T-cell (primary cell): Measurements from ENCODE around the gene OR2AG1. TPM values are rescaled to one million over a fixed set of nuclear protein-coding genes. Genes with fewer than 3 reads are reported as not detected.

Source experiments
- ATAC-seq, 4 experiments: fragments of 200-7000 bp in 3 of 4; fragments of 150-1000 bp in 1 of 4; cut with Tn5 transposase; replicated peaks in 1 of 4; 1 replicate in 3 of 4; 2 replicates in 1 of 4; pipeline ENCODE4 v1.10.0; 2021; ENCODE audit warnings: moderate library complexity in 3 of 4, mild to moderate bottlenecking in 2 of 4, moderate number of reproducible peaks in 1 of 4
- CTCF ChIA-PET, 2 donors: fragments of 300-600 bp; sonication (Branson Sonifier 250); formaldehyde crosslinking; loops; one replicate each; lab custom pipeline; 2022; ENCODE audit warnings: antibody characterized with exemption in 2 of 2; lab: Charles Lee
- POLR2A ChIA-PET, 2 donors: fragments of 300-600 bp; sonication (Branson Sonifier 250); formaldehyde crosslinking; loops; one replicate each; lab custom pipeline; 2022; ENCODE audit warnings: antibody characterized with exemption in 2 of 2; lab: Charles Lee
- DNase-seq, 35 experiments: peaks; one replicate each; pipeline versions ENCODE4 v3.0.0 to v3.0.0-alpha.2; 2013 to 2023
- H3K27ac ChIP-seq: one replicate; pipeline ENCODE4 v1.5.1; 2013; ENCODE audit warnings: low read length
- H3K27me3 ChIP-seq, 2 experiments: replicated peaks in 1 of 2; 1 replicate in 1 of 2; 2 replicates in 1 of 2; pipeline versions ENCODE4 v1.6.1 to v1.7.0; 2013; ENCODE audit warnings: low read length in 1 of 2, mixed read lengths in 1 of 2; ENCODE audit not compliant: control insufficient read depth in 2 of 2, insufficient read depth in 2 of 2; ENCODE audit errors: extremely low read depth in 1 of 2
- H3K36me3 ChIP-seq, 2 donors: 1 replicate in 1 of 2; 2 replicates in 1 of 2; pipeline versions ENCODE4 v1.6.1 to v1.7.0; 2013; ENCODE audit warnings: low read length in 1 of 2; ENCODE audit not compliant: control insufficient read depth in 2 of 2, insufficient read depth in 1 of 2; ENCODE audit errors: extremely low read depth in 1 of 2
- H3K4me1 ChIP-seq, 2 experiments: 1 replicate in 1 of 2; 2 replicates in 1 of 2; pipeline versions ENCODE4 v1.6.1 to v1.7.0; 2013; ENCODE audit warnings: low read length in 2 of 2, mixed read lengths in 1 of 2; ENCODE audit not compliant: insufficient read depth in 2 of 2, control insufficient read depth in 1 of 2; ENCODE audit errors: extremely low read depth in 1 of 2
- H3K4me3 ChIP-seq, 2 donors: 1 replicate in 1 of 2; 2 replicates in 1 of 2; pipeline versions ENCODE4 v1.5.1 to v1.7.0; 2013; ENCODE audit warnings: mild to moderate bottlenecking in 2 of 2, low read length in 1 of 2, moderate library complexity in 1 of 2; ENCODE audit not compliant: control insufficient read depth in 1 of 2; ENCODE audit errors: extremely low read depth in 1 of 2
- H3K9me3 ChIP-seq: 2 replicates; pipeline ENCODE4 v1.7.0; 2013
- H3K27ac Mint-ChIP-seq, 2 donors: one replicate each; pipeline ENCODE4 v1.8.0; 2020 to 2021; ENCODE audit warnings: mild to moderate bottlenecking in 2 of 2, mixed read lengths in 2 of 2
- H3K27me3 Mint-ChIP-seq, 2 donors: one replicate each; pipeline ENCODE4 v1.8.0; 2021 to 2022; ENCODE audit warnings: mixed read lengths in 2 of 2
- H3K36me3 Mint-ChIP-seq: one replicate; pipeline ENCODE4 v1.8.0; 2021; ENCODE audit warnings: mixed read lengths
- H3K4me1 Mint-ChIP-seq, 3 donors: one replicate each; pipeline ENCODE4 v1.8.0; 2020 to 2022; ENCODE audit warnings: mixed read lengths in 3 of 3, mild to moderate bottlenecking in 1 of 3
- H3K4me3 Mint-ChIP-seq, 3 donors: one replicate each; pipeline ENCODE4 v1.8.0; 2020 to 2022; ENCODE audit warnings: mild to moderate bottlenecking in 3 of 3, mixed read lengths in 3 of 3, moderate library complexity in 3 of 3
- H3K9me3 Mint-ChIP-seq, 3 donors: one replicate each; pipeline ENCODE4 v1.8.0; 2020 to 2022; ENCODE audit warnings: mixed read lengths in 3 of 3
- WGBS: methylation state at CpG from one replicate; pipeline ENCODE4 v1.1.5; 2013; ENCODE audit warnings: missing lambda C conversion rate; ENCODE audit not compliant: insufficient coverage; 5-methylcytosine and 5-hydroxymethylcytosine counted together
- total RNA-seq, 35 experiments: library from RNA in 6 of 35; stranded (reverse) in 6 of 35; fragments of 120-200 nt in 1 of 35; gene quantifications; one replicate each; pipeline versions ENCODE4 v1.2.1 to v1.2.4 and lab custom pipeline; 2013 to 2026

Gene OR2AG1
- total RNA-seq, 5 donors from 2014 or later (not counting 1 experiment from before 2014, with no cell fraction given): not detected

- H3K36me3 Mint-ChIP-seq: no peaks in the 10 kb centered on the region
- Histone ChIP-seq H3K27ac (no peak overlapping the region), H3K27me3 (no peaks in the 10 kb centered on the region), H3K4me1 (no peaks in the 10 kb centered on the region), H3K4me3 (no peak overlapping the region), H3K9me3 (no peaks in the 10 kb centered on the region), H3K36me3 (no peaks in the 10 kb centered on the region)
- ChIA-PET POLR2A (no interaction called here), CTCF (interaction anchor here (0.9 to 1.7 kb wide), 2 partner anchors 9 to 12 kb away, joined by 3 to 7 read pairs (median 4); no protein-coding TSS in a partner anchor)
- no peak overlapping the region for H3K4me3 Mint-ChIP-seq
- peaks cover 0 to 6% (median 6%) of the 10 kb centered on the region in 3 donors for H3K9me3 Mint-ChIP-seq
- 88% methylated on average over 2 of the region's 5 CpGs for WGBS
- peaks cover 14 to 23% of the 10 kb centered on the region in 2 donors for H3K27me3 Mint-ChIP-seq
- no peaks in the 10 kb centered on the region for H3K4me1 Mint-ChIP-seq
- ATAC-seq (no peak), DNase-seq (no peak)
- no peak overlapping the region for H3K27ac Mint-ChIP-seq
These were observed 41.5 kb downstream of the OR2AG1 start for GRCh38 chr11:6824136-6824823.

- Histone ChIP-seq H3K4me1 (no peaks in the 10 kb centered on the region), H3K27me3 (no peaks in the 10 kb centered on the region), H3K4me3 (no peak overlapping the region), H3K9me3 (no peaks in the 10 kb centered on the region), H3K36me3 (no peaks in the 10 kb centered on the region), H3K27ac (no peak overlapping the region)
- Mint-ChIP-seq H3K27me3 (peaks cover 9 to 20% of the 10 kb centered on the region in 2 donors), H3K9me3 (peaks cover 0 to 3% (median 1%) of the 10 kb centered on the region in 3 donors), H3K36me3 (no peaks in the 10 kb centered on the region), H3K4me1 (no peaks in the 10 kb centered on the region), H3K4me3 (no peak overlapping the region), H3K27ac (no peak overlapping the region)
- CTCF ChIA-PET: interaction anchor here in 1 of 2 donors (0.9 to 1.2 kb wide), 2 partner anchors 10 to 13 kb away, joined by 3 to 4 read pairs; no protein-coding TSS in a partner anchor
- DNase-seq (no peak), ATAC-seq (no peak)
- 71% methylated on average over 4 of the region's 7 CpGs for WGBS
- POLR2A ChIA-PET: no interaction called here
These were observed 42.5 kb downstream of the OR2AG1 start for GRCh38 chr11:6825231-6825744.

GRCh38 chr11:6828103-6828502 is 45.3 kb downstream of the OR2AG1 start:
- ChIA-PET CTCF (no interaction called here), POLR2A (no interaction called here)
- DNase-seq: no peak
- no peaks in the 10 kb centered on the region for H3K36me3 ChIP-seq
- Mint-ChIP-seq H3K27ac (no peak overlapping the region), H3K36me3 (no peaks in the 10 kb centered on the region), H3K4me1 (no peaks in the 10 kb centered on the region), H3K4me3 (no peak overlapping the region), H3K27me3 (peaks cover 13 to 18% of the 10 kb centered on the region in 2 donors), H3K9me3 (no peaks in the 10 kb centered on the region)
- no peak for ATAC-seq
- no peak overlapping the region for H3K27ac ChIP-seq
- peaks cover 0 to 2% of the 10 kb centered on the region in 2 experiments for H3K27me3 ChIP-seq
- no peaks in the 10 kb centered on the region for H3K4me1 ChIP-seq
- H3K4me3 ChIP-seq: no peak overlapping the region
- no peaks in the 10 kb centered on the region for H3K9me3 ChIP-seq
- 88% methylated on average over 1 of the region's 1 CpG for WGBS

- no peak overlapping the region for H3K4me3 Mint-ChIP-seq
- Histone ChIP-seq H3K27me3 (peaks cover 0 to 2% of the 10 kb centered on the region in 2 experiments), H3K9me3 (no peaks in the 10 kb centered on the region), H3K36me3 (no peaks in the 10 kb centered on the region), H3K4me3 (no peak overlapping the region), H3K4me1 (no peaks in the 10 kb centered on the region), H3K27ac (no peak overlapping the region)
- WGBS: 86% methylated on average over 4 of the region's 6 CpGs
- peaks cover 9 to 15% of the 10 kb centered on the region in 2 donors for H3K27me3 Mint-ChIP-seq
- H3K36me3 Mint-ChIP-seq: no peaks in the 10 kb centered on the region
- ChIA-PET CTCF (interaction anchor here in 1 of 2 donors (0.9 kb wide), 1 partner anchor 21 kb away, joined by 3 read pairs; no protein-coding TSS in a partner anchor), POLR2A (no interaction called here)
- no peak for ATAC-seq
- no peak overlapping the region for H3K27ac Mint-ChIP-seq
- no peaks in the 10 kb centered on the region for H3K9me3 Mint-ChIP-seq
- no peak for DNase-seq
- H3K4me1 Mint-ChIP-seq: no peaks in the 10 kb centered on the region
These were observed 50.5 kb downstream of the OR2AG1 start for GRCh38 chr11:6833356-6833755.

- no peaks in the 10 kb centered on the region for H3K36me3 Mint-ChIP-seq
- no peak overlapping the region for H3K4me3 Mint-ChIP-seq
- Histone ChIP-seq H3K27me3 (peaks cover 0 to 2% of the 10 kb centered on the region in 2 experiments), H3K9me3 (no peaks in the 10 kb centered on the region), H3K4me1 (no peaks in the 10 kb centered on the region), H3K27ac (no peak overlapping the region), H3K36me3 (no peaks in the 10 kb centered on the region), H3K4me3 (no peak overlapping the region)
- H3K4me1 Mint-ChIP-seq: no peaks in the 10 kb centered on the region
- POLR2A ChIA-PET: interaction anchor here in 1 of 2 donors (0.6 kb wide), 1 partner anchor 45 kb away, joined by 3 read pairs; no protein-coding TSS in a partner anchor
- peaks cover 5 to 8% of the 10 kb centered on the region in 2 donors for H3K27me3 Mint-ChIP-seq
- no peaks in the 10 kb centered on the region for H3K9me3 Mint-ChIP-seq
- CTCF ChIA-PET: interaction anchor here in 1 of 2 donors (0.9 kb wide), 1 partner anchor 22 kb away, joined by 3 read pairs; no protein-coding TSS in a partner anchor
- WGBS: no CpG with 5 or more reads among the region's 1 CpG
- no peak overlapping the region for H3K27ac Mint-ChIP-seq
- ATAC-seq (no peak), DNase-seq (no peak)
These were observed 51.2 kb downstream of the OR2AG1 start for GRCh38 chr11:6834021-6834420.
